Stimulated activated CD4-positive, alpha-beta T cell treated with anti-CD3 and anti-CD28 coated beads, Interleukin-1b, Interleukin-23, amount 100 ng/mL, for 24 hours (primary cell): ENCODE data around the gene PEAK3.
"Not testable (repeated sequence)": the region's sequence is repeated elsewhere in the genome, so short reads cannot be mapped to it uniquely, and the experiment has no call there.

Experiments used
- DNase-seq, 4 experiments: peaks; one replicate each; pipeline ENCODE4 v3.0.0-alpha.2; 2020; ENCODE audit warnings: low read depth in 4 of 4, low spot score in 1 of 4

The PEAK3 gene

DNA sequence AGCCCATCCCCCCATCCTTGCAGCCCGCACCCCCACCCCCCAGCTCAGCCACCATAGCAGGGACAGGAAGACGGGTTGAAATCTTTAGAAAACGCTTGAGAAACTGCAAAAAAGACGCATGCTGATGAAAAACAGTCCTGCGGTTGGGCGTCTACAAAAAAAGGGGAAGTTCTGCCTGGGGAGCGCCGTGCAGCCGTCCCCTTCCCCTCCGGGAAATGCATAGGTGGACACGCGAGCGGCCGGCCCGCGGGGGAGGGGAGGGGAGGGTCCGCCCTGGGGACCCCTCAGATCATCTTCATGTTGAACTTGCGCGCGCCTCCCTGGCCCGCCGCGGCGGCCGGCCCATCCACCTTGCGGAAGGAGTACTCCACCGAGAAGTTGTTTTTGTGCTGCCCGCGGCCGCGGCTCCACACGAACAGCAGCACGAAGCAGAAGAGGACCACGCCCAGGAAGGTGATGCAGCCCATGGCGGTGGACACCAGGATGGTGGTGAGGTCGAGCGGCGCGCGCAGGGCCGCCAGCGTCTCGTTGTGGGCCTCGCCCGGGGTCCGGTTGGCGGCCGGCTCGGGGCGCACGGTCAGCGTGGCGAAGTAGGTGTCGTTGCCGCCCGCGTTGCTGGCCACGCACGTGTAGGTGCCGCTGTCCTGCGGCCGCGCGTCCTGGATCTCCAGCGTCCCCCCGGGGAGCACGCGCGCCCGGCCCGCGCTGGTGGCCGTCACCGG is 7.9 kb upstream of the PEAK3 start:
- DNase-seq = no peak

DNA sequence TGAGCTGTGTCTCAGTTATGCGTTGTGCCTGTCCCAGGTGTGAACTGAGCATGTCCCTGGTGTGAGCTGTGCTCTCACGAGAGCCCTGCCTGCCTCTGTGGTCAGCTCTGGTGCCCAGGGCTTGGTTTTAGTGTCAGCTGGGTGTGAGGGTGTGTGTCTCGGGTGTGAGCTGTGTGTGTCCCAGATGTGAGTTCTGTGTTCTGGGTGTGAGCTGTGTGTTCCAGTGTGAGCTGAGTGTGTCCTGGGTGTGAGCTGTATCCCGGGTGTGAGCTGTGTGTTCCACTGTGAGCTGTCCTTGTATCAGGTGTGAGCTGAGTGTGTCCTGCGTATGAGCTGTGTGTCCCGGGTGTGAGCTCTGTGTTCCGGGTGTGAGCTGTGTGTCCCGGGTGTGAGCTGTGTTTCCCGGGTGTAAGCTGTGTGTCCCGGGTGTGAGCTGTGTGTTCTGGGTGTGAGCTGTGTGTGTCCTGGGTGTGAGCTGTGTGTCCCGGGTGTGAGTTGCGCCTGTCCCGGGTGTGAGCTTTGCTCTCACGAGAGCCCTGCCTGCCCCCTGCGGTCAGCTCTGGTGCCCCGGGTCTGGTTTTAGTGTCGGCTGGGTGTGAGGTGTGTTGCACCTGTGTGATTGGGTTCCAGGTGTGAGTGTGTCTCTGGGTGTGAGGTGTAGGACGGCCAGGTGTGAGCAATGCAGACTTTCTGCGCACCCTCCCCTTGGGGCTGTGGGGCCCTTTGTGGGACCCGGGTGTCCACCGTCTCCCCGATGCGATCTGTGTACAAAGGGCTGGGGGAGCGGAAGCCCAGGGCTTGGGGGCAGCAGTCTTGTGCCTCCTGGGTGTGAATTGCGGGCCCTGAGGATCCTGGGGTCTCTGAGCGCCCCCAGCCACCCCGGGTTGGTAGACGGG is 7.1 kb upstream of the PEAK3 start:
- no peak for DNase-seq

DNA sequence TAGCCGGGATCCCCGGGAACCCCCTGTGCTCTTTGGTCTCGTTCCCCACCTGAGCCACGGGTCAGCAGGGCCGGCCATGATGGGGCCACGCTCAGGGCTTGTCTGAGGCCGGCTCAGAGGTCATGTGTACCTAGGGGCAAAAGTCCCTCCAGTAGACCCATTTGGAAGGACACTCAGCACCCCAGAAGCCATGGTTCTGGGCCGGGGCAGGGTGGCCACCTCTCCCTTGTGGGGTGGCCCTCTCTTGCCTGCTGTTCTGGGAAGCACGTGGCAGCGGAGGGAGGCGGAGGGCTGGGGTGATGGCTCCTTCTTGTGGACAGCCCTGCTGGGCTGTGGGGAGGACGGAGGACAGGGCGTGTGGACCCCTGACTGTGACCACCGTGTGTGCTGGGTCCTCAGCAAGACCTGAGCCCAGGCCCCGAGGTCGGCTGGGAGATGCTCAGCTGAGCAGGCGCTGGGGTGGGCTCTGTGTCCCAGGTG is 6.4 kb upstream of the PEAK3 start:
- no peak for DNase-seq

DNA sequence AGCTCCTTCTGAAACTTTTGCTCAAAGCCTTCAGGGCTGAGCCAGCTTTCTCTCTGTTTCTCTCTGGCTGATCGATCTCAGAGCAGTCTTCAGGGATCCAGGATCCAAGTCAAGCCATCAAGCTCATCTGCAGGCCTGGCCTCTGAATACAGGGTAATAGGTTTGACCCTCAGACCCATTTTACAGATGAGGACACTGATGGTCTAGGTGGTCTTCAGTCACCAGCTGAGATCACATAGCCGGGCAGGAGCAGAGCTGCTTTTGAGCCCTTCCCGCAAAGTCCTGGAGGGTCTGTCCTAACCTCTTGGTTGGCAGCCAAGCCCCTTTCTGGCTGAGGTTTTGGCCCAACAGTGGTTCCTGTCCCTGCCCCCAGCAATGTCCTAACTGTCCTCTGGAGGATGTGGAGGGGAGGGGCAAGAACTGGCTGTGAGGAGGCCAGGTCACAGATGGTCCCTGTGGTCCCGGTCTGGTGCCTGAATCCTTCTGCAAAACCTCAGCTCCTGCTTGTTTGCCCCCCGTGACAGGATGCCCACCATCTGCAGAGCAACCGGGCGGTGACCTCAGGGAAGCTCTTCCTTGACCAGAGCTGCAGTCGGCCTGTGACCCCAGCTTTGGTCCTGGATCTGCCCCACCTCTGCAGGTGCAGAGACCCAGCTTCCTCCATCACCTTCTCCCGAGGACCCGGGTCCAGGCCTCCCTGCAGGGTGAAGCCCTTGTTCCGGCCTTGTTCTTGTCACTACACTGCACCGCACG is 5.8 kb upstream of the PEAK3 start:
- no peak for DNase-seq

DNA sequence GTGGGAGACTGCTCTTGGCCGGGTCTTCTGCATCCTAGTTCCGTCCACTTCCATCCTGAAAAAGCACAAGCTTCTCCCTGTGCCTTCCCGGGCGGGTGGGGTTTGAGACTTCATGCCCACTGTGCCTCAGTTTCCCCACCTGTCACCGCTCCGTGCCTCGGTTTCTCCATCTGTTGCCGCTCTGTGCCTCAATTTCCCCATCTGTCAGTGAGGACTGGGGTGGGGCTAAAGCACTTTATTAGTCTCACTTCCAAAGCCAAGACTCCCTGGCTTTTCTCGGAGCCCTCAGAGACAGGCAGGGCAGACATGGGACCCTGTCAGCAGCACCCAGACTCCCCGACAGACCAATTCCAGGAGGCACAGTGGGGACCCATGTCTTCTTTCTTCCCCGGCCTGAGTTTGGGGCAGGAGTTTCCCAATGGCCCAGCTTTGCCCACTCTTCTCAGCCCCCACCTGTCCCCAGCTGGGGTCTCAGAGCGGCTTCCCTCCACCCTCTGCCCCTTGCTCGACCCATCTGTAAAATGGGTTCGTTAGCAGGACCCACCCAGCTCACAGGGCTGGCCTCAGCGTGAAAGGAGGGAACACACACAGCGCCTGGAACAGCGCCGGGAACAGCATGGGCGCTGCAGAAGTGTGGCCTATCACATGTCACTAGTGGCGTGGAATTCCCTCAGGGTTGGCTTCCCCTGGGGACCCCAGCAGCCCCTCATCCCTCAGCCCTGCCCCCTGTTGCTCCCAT is 4.6 kb upstream of the PEAK3 start:
- DNase-seq = no peak

DNA sequence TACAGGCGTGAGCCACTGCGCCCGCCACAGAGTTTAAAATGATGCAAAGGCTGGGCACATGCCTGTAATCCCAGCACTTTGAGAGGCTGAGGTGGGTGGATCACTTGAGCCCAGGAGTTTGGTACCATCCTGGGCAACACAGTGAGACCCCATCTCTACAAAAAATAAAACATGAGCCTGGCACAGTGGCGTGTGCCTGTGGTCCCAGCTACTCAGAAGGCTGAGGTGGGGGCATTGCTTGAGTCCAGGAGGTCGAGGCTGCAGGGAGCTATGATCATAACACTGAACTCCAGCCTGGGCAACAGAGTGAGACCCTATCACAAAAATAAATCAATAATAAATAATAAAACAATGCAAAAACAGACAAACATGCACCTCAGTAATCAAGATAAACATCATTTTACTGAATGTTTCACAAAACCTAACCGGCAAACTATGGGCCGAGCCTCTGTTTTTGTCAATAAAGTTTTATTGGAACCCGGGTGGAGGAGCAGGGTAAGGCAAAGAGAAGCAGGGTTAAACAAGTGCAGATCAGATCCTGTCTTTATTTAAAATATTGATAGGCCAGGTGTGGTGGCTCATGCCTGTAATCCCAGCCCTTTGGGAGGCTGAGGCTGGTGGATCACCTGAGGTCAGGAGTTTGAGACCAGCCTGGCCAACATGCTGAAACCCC is 2.0 kb upstream of the PEAK3 start:
- no peak for DNase-seq

DNA sequence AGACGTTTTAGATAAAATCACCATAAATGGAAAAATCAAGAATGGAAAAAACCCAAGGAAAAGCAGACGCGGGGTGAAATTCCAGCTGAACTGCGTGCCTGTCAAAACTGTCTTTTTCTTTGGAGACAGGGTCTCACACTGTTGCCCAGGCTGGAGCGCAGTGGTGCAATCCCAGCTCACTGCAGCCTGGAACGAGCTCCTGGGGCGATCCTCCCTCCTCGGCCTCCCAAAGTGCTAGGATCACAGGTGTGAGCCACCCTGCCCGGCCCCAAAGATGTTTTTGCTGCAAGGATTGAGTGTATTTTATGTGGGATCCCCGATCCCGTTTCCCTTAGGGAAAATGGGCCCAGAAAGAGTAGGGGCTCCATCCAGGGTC is 875 bp upstream of the PEAK3 start:
- no peak for DNase-seq

DNA sequence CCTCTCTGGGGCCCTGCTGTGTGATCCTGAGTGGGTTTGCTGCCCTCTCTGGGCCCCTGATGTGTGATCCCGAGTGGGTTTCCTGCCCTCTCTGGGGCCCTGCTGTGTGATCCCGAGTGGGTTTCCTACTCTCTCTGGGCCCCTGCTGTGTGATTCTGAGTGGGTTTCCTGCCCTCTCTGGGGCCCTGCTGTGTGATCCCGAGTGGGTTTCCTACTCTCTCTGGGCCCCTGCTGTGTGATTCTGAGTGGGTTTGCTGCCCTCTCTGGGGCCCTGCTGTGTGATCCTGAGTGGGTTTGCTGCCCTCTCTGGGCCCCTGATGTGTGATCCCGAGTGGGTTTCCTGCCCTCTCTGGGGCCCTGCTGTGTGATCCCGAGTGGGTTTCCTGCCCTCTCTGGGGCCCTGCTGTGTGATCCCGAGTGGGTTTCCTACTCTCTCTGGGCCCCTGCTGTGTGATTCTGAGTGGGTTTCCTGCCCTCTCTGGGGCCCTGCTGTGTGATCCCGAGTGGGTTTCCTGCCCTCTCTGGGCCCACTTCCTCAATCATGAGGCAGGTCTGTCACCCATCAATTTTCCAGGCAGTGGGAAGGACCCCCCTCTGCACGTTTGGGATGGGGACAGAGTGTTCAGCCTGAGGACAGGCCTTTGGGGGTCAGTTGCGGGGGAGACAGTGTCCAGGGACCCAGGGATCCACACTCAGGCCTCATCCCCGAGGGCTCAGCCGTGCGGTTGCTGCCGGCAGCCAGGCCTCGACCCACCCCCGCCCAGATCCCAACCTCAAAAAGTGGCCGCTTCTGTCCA is 512 bp downstream of the PEAK3 start:
- not testable (repeated sequence) for DNase-seq

DNA sequence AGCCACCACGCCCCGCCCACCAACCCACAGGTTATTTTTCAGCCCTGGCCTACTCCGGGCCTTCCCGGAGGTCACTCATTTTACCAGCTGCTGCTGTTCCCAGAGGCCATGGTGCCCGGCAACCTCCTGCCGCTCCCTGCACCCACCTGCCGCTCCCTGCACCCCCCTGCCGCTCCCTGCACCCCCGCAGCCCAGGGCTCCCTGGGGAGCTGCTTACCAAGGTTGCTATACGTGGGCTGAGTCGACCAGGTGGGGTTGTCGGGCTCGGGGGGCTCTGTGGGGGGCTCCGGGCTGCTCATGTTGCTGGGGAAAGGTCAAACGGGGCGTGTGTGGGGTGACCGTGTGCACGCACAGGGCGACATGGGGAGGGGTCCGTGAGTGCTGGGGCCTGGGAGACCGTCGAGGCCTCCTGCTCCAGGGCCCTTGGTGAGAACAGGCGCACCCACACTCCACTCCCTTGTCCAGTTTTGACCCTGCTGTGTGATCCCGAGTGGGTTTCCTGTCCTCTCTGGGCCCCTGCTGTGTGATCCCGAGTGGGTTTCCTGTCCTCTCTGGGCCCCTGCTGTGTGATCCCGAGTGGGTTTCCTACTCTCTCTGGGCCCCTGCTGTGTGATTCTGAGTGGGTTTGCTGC is 1.2 kb downstream of the PEAK3 start:
- DNase-seq = no peak

DNA sequence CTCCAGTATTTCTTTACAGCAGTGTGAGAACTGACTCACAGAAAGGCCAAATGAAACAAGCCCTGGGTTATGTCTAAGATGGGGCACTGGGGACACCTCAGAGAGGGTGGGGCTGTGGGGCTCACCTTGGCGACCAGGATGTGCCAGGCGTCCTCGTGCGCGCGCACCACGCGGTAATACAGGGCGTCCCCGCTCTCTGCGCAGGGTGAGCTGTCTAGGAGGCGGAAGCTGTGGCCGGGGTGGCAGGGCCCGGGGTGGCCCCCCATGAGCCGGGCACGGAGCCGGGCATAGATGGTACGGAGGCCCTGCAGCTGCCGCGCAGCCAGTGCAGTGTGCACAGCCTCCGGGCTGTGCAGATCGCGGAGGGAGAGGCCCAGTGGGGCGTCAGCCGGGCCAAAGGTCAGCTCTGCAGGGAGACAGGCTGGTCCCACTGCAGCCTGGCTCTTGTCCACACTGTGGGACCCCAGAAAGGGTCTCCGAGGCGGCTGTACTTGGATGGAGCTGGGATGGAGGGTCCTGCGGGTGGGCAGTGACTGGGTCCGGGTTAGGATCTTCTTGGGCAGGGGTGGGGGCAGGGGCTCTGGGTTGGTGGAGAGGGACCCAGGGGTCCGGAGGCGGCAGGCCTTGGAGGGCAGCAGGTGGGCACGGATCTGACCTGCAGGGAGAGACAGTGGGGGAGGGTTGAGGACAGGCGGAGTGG is 3.4 kb downstream of the PEAK3 start:
- no peak for DNase-seq

DNA sequence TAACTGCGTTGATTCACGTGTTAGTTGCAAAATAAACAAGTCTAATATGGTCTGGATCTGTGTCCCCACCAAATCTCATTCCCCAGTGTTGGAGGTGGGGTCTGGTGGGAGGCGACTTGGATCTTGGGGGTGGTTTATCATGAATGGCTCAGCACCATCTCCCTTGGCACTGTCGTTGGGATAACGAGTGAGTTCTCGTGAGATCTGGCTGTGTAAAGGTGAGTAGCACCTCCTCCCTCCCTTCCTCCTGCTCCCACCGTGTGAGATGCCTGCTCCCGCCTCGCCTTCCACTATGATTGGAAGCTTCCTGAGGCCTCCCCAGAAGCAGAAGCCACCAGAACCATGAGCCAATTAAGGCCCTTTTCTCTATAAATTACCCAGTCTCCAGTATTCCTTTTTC is 4.8 kb downstream of the PEAK3 start:
- DNase-seq = no peak

DNA sequence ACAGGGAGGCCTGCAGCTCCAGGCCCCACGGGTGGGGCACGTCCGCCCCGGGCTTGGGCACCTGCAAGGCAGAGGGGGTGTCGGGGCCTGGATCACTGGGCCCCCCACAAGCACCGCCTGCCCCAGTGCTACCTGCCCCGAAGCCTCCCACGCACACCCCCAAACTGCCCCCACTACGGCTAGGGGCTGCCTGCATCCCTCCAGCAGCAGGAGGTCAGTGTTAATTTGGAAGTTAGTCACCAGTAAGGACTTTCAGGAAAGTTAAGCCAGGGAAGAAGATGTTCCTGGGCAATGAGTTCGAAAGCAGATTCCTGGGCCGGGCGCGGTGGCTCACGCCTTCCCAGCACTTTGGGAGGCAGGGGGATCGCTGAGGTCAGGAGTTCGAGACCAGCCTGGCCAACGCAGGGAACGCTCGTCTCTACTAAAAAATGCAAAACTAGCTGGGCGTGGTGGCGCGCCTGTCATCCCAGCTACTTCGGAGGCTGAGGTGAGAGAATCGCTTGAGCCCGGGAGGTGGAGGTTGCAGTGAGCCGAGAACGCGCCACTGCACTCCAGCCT is 5.5 kb downstream of the PEAK3 start:
- DNase-seq = no peak

DNA sequence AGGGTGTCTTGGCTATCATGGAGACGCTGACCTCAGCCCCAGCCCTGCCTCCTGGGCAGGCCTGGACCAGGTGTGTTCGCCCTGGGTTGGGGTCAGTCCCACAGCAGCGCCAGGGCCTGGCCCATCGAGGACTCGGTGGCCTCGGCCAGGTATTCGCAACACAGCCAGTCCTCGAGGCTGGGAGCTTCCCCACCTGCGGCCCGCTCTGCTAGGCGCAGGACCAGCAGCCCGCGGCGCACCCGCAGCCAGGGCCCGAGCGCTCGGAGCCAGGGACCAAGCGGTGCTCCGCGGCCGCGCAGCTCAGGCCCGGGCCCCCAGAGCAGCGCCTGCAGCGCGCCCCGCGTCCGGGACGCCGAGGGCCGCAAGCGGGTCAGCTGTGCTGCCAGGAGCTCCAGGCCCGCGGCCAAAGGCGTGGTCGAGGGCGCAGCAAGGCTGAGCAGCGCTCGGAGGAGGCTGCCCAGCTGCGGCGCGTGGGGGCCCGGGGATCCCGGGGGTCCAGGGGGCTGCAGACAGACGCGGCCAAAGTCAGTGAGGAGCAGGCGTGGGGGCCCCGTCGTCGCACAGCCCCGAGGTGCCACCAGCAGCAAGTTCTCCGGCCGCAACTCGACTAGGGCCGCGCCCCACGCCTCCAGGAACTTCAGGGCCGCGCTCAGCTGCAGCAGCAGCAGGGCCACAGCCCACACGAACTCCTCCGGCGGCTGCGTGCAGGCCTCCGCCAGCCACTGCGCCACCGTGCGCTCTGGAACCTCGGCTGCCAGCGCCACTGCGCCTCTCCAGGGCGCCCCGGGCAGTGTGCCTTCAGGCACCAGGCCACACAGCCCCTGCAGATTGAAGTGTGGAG is 6.2 kb downstream of the PEAK3 start:
- no peak for DNase-seq

DNA sequence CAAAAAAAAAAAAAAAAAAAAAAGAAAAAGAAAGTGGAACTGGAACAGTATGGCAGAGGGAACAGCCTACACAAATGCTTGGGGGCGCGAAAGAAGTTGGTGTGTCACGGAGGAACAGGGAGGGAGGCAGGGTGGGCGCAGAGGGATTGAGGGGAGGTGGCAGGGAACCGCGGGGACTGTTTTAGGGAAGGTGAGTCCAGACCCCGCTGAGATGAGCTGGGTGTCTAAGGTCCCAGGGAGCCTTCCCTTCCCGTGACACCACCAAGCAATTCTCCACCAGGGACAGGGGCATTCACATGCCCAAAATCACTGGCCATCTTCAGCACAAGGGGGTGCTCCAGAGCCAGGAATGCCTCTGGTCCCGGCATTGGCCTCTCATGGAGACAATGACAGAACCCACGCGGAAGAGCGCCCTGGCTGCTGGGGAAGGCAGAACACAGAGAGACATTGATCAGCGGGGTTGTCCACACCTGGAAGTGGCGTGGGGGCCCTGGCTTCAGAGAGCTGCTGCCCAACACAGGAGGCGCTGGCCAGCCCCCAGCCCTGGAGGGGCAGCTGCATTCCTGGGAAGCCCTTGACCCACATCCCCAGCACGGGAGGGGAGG is 6.9 kb downstream of the PEAK3 start:
- no peak for DNase-seq

DNA sequence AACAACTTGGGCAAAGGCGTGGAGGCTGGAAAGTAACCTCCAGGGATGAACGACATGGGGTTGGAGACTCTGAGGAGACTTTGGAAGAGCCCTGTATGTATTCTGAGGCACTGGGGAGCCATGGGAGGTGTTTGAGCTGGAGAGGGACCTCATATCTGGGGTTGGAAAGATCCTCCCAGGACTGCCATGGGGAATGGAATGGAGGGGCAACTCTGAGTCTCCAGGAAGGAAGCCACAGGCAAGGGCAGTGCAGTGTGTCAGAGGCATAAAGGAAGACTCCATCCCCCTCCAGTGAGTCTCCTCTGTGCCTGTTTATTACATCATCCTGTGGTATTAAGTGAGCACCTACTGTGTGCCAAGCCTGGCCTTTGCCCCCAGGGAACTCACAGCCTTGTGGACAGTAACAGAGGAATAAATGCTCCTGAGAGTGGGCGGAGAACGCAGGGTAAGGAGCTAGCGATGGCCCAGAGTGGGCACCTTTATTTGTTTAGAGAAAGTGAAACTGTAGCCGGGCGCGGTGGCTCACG is 7.7 kb downstream of the PEAK3 start:
- DNase-seq = no peak

DNA sequence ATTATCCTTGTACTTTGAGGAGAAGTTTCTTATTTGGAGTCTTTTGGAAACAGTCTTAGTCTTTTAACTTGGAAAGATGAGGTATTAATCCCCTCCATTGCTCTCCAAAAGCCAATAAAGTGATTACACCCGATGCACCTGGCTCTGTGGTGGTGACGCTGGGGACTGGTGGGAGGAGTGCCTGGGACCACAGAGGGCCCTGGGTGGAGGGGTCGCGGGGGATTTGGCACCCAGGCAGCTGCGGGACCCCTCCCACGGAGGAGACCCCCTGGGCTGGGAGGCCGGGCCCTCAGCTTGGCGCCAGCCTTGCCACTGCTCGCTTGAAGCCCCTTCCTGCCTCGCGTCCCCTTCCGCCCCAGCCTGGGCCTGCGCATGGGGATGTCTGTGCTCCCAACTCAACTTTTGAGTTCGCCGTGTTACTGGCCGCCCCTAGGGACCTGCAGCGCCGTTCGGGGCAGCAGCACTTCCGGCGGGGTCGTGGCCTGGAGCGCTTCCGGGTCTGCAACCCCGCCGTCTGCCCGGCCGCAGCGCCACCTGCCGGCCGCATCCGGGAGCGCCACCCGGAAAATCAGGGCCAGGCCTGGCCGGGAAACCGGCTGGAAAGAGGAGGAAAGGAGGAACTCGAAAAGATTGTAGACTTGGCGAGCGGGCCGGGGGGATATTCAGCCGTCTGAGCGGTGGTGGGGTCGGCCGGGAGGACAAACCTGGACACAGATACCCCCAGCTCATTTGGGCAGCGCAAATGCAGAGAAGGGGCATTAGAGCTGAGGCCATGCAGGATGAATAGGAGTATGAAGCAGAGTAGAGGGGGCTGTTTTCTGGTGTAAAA is 8.4 kb downstream of the PEAK3 start:
- peak; percentile 49 to 64 (median 58) for DNase-seq
